Mesothelial cell of epicardium (in vitro differentiated cells): ENCODE measurements around the gene USP1. TPM values are rescaled to one million over a fixed set of nuclear protein-coding genes. Genes with fewer than 3 reads are reported as not detected.

Experiments
- DNase-seq, 2 experiments: peaks; one replicate each; pipeline ENCODE4 v3.0.0; 2021; ENCODE audit warnings: low spot score in 2 of 2; ENCODE audit not compliant: unreplicated experiment in 2 of 2
- H3K27ac Mint-ChIP-seq: 2 replicates; pipeline ENCODE4 v1.8.0; 2021; ENCODE audit warnings: mixed read lengths
- H3K27me3 Mint-ChIP-seq: 2 replicates; pipeline ENCODE4 v1.8.0; 2021; ENCODE audit warnings: low read depth, mixed read lengths
- H3K36me3 Mint-ChIP-seq: 2 replicates; pipeline ENCODE4 v1.8.0; 2021; ENCODE audit warnings: mixed read lengths
- H3K4me1 Mint-ChIP-seq: 2 replicates; pipeline ENCODE4 v1.8.0; 2021; ENCODE audit warnings: mixed read lengths
- H3K4me3 Mint-ChIP-seq: 2 replicates; pipeline ENCODE4 v1.8.0; 2021; ENCODE audit warnings: mild to moderate bottlenecking, moderate library complexity, mixed read lengths
- H3K9me3 Mint-ChIP-seq: 2 replicates; pipeline ENCODE4 v1.8.0; 2021; ENCODE audit warnings: mixed read lengths
- total RNA-seq: library from RNA; stranded (reverse); gene quantifications from 3 replicates; pipeline ENCODE4 v1.2.1, GENCODE V29; 2021
- TF ChIP-seq, protein P1 (sequence below): fragments of 200-600 bp; sonication (generic); IDR thresholded peaks from one replicate; pipeline ENCODE4 v1.5.0; 2021; ENCODE audit warnings: antibody characterized with exemption; ENCODE audit not compliant: unreplicated experiment

USP1 gene
- total RNA-seq, 1 donor from 2014 or later = 24.8 TPM

DNA sequence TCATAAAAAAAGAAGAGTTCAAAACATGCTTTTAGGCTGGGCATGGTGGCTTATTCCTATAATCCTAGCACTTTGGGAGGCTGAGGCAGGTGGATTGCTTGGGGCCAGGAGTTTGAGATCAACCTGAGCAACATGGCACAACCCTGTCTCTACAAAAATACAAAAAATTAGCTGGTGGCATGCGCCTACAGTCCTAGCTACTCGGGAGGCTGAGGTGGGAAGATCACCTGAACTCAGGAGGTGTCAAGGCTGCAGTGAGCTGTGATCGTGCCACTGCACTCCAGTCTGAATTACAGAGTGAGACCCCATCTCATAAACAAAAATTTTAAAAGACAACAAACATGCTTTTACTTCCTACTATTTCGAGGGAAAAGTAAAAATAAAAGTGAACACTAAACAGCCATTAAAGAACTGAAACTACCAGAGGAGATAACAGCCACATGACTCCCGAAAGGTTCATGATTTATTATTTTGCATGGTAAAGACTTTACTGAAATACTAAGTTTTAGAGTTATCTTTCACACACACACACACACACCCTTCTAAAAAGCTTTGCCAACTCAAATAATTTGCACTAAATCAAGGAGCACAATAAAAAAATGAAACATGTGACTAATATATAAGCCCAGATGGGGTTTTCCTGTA lies 48.1 kb downstream of the USP1 start:
- TF ChIP-seq, protein P1, sequence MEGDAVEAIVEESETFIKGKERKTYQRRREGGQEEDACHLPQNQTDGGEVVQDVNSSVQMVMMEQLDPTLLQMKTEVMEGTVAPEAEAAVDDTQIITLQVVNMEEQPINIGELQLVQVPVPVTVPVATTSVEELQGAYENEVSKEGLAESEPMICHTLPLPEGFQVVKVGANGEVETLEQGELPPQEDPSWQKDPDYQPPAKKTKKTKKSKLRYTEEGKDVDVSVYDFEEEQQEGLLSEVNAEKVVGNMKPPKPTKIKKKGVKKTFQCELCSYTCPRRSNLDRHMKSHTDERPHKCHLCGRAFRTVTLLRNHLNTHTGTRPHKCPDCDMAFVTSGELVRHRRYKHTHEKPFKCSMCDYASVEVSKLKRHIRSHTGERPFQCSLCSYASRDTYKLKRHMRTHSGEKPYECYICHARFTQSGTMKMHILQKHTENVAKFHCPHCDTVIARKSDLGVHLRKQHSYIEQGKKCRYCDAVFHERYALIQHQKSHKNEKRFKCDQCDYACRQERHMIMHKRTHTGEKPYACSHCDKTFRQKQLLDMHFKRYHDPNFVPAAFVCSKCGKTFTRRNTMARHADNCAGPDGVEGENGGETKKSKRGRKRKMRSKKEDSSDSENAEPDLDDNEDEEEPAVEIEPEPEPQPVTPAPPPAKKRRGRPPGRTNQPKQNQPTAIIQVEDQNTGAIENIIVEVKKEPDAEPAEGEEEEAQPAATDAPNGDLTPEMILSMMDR = no peak
- H3K36me3 Mint-ChIP-seq = peaks cover 30% of the 10 kb centered on the region
- H3K27ac Mint-ChIP-seq = no peak overlapping the region
- H3K4me1 Mint-ChIP-seq = peaks cover 6% of the 10 kb centered on the region
- no peak overlapping the region for H3K4me3 Mint-ChIP-seq
- H3K9me3 Mint-ChIP-seq = no peaks in the 10 kb centered on the region
- no peak for DNase-seq
- H3K27me3 Mint-ChIP-seq = no peaks in the 10 kb centered on the region

DNA sequence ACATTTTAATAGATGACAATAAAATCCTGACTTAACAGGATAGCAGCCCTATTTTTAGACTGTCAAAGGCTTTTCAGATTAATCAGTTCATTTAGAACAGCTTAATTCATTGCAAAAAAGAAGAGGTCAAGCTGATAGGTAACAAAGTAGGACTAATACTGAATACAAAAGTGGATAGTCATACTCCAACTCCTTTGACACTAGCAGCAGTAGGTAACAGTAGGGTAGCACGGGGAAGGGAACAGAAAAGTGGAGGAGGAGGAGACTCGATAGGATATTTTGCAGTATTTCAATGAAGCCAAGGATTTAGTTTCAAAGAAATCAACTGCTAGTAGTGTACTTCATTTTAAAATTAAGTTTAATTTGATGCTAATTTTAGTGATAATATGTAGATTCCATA lies 51.1 kb downstream of the USP1 start:
- no peak for DNase-seq
- TF ChIP-seq, protein P1 = no peak
- no peak overlapping the region for H3K4me3 Mint-ChIP-seq
- H3K36me3 Mint-ChIP-seq = peaks cover 32% of the 10 kb centered on the region
- no peaks in the 10 kb centered on the region for H3K9me3 Mint-ChIP-seq
- H3K27ac Mint-ChIP-seq = no peak overlapping the region
- H3K27me3 Mint-ChIP-seq = no peaks in the 10 kb centered on the region
- peaks cover 6% of the 10 kb centered on the region for H3K4me1 Mint-ChIP-seq

DNA sequence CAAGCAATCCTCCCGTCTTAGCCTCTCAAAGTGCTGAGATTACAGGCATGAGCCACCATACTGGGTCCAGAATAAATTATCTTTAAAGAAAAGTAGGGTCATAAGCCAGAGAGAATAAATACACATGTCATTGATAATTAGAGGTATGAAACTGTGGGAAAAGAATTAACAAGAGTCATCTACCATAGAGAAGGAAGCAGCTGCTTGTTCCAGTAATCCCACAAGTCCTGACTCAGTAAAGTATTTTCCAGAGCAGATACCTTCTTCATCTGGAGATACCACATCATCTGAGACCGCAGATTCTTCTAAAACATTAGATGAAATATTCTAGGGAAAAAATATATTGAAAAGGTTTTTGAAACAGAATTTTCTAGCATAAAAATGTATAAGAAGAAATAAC lies 55.7 kb downstream of the USP1 start:
- Mint-ChIP-seq H3K4me3 (no peak overlapping the region), H3K4me1 (no peaks in the 10 kb centered on the region), H3K9me3 (no peaks in the 10 kb centered on the region), H3K27me3 (no peaks in the 10 kb centered on the region), H3K27ac (no peak overlapping the region), H3K36me3 (peaks cover 34% of the 10 kb centered on the region)
- no peak for DNase-seq
- TF ChIP-seq, protein P1 = no peak

DNA sequence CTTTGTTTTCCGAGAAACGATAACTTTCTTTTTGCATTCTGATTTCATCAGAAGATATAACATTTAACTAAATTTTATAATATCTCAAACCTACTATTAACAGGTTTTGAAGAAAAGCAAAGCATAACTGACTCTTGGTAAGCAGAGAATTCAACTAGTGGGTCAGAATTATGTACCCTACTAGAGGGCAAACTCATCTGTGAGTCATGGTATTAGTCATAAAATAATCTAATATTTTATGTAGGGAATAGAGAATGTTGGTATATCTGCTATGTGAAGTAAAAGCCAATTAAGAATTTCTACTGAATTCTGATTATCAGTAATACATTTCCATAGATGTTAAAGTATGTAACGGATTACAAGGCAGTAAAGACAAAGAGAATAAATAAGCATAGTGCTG lies 56.8 kb downstream of the USP1 start:
- DNase-seq = no peak
- Mint-ChIP-seq H3K4me3 (no peak overlapping the region), H3K27ac (no peak overlapping the region), H3K4me1 (no peaks in the 10 kb centered on the region), H3K27me3 (no peaks in the 10 kb centered on the region), H3K36me3 (peaks cover 37% of the 10 kb centered on the region), H3K9me3 (no peaks in the 10 kb centered on the region)
- TF ChIP-seq, protein P1 = no peak

DNA sequence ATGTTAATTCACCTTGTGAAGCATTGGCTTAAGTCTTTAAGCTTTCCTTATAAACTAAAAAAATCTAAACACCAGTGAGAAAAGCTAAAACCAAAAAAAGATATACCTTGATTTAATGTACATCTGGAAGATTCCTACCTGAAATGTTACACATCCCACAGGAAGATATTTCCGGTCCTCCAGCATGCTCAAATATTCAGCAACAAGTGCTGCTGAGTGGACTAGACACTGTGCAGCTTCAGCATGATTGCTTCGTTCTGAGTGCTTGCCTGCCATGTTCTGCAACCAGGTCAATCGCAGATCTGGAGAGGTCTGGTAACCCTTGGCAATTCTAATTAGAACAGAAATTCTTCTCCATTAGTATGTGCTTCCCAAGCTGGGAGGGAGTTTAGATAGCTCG lies 57.3 kb downstream of the USP1 start:
- H3K27ac Mint-ChIP-seq = no peak overlapping the region

More for the DNA sequence above, 57.3 kb downstream of the USP1 start:
- no peaks in the 10 kb centered on the region for H3K9me3 Mint-ChIP-seq
- peaks cover 39% of the 10 kb centered on the region for H3K36me3 Mint-ChIP-seq
- H3K4me1 Mint-ChIP-seq = no peaks in the 10 kb centered on the region
- H3K4me3 Mint-ChIP-seq = no peak overlapping the region
- no peak for DNase-seq
- no peaks in the 10 kb centered on the region for H3K27me3 Mint-ChIP-seq
- TF ChIP-seq, protein P1 = no peak
